GM18517 (cell line): ENCODE data around the gene CEP290.
"Not testable (repeated sequence)": the region's sequence is repeated elsewhere in the genome, so short reads cannot be mapped to it uniquely, and the experiment has no call there.

Source experiments
- ATAC-seq: cut with Tn5 transposase; IDR thresholded peaks from one replicate; pipeline ENCODE4 v1.9.1; 2021; ENCODE audit warnings: mild to moderate bottlenecking, moderate library complexity; ENCODE audit not compliant: unreplicated experiment

CEP290 gene

DNA sequence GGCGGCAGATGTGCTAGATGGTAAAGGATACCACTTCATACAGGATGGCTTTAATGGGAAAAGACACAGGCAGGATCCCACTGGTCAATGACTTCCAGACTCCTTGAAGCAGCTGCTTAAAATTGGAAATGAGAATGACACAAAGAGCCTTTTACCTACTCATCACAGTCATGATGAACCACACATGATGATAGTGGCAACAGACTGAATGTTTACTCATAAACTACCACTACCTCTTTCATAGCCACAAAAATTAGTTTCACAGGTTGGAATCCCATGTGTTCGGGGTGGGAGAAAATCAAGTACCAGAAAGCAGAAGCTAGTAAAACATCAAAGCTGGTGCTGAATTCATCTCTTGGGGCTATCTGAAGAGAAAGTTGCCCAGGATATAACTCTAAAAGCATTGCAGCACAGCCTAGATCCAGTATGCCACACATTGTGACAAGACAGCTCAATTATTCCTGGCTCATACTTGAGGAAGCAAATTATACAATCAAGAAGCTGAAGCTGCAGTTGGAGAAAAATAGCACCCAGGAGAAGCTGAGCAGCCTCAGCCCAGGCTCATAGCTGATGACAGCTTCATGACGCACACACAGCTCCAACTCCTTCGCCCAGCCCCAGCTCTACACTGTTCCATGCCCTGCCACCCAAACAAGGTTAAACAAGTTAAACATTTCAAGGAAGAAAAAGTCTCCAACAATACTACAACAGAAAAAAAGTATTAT, 83.7 kb downstream of the CEP290 start:
- ATAC-seq = no peak

DNA sequence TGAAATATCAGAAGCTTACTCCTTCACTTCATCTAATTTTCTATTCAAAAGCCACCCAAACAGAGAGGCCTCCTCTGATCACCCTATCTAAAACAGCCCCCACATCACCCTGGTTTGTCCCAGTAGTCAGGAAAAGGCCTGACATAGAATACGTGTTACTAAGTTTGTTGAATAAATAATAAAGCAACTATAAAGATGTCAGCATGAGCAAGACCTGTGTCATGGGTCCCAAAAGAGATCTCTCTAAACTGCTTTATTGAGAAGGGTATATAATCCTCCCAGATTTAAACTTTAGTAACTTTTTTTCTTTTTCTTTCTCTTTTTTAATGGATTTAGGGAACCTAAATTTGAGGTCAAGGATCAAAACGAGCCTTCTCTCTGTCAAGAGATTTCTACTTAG, 85.3 kb downstream of the CEP290 start:
- ATAC-seq = no peak

DNA sequence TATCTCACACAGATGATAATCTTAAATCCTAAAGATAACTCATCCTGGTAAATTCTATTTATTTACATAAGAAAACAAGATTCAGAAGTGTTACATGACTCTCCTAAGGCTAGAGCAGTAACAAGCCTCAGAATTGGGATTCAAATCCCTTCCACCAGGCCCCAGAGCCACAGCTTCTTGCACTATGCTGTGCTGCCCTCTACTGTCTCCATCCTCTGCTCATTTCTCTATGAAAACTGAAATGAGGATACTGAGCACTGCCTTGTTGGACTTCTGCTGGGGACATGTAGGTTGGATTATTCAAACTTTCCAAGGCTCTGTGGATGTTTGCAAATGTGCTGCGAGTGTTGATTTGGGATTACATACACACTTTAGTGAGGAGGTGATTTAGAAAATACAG, 89.2 kb downstream of the CEP290 start:
- peak; percentile 46 for ATAC-seq

DNA sequence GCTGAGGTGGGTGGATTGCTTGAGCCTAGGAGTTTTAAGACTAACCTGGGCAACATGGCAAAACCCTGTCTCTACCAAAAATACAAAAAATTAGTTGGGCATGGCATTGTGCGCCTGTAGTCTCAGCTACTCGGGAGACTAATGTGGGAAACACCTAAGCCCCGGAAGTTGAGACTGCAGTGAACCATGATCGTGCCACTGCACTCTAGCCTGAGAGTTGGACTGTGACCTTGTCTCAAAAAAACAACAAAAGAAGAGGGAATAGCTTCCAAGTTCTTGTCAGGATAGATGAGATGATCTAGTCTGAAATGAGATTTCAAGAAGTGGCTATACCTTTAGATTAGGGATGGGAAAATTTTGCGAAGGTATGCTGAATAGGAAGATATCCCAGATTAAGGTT, 97.9 kb downstream of the CEP290 start:
- no peak for ATAC-seq

DNA sequence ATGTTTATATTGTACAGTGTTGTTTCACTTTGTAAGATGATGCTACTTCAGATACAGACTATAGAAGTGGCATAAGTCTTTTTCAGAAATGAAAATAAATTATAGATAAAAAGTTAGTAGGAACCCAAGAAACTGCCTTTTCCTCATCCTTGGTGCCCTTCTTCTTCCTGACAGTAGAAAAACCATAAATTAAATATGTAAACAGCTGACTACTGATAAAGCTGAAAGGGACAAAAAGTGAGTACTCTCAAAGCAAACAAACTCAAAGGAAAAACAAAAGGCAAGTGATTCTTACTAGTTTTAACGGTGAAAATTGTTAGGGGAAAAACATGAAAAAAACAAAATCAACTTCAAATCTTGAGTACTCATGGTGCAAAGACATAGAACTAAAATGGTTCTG, 104.1 kb downstream of the CEP290 start:
- no peak for ATAC-seq

DNA sequence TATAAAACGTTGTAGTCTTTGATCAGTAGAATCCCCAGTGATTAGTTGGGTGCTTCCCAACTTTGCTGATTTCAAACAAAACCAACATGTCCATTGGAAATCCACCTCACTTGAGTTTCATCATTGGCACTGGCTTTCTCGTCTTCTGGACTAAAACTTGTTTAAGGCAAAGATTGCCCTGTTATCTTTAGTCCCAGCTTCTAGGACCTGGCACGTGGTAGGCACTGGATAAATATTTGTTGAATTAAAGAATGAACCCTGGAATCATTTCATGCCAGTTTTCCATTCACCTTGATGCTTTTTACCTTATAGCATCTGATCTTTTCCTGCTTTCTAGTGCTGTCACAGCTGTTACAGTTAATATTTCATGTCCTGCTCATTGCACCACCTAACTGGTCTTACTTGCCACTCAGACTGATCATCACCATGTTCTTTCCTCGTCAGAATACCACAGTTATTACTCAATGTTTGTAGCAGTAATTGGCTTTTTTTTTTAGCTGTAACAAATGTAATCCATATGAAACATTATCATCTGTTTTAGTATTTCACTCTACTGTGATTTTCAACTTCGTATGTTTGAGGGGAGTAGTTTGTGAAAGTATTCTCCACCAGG, 105.4 kb downstream of the CEP290 start:
- ATAC-seq = no peak

DNA sequence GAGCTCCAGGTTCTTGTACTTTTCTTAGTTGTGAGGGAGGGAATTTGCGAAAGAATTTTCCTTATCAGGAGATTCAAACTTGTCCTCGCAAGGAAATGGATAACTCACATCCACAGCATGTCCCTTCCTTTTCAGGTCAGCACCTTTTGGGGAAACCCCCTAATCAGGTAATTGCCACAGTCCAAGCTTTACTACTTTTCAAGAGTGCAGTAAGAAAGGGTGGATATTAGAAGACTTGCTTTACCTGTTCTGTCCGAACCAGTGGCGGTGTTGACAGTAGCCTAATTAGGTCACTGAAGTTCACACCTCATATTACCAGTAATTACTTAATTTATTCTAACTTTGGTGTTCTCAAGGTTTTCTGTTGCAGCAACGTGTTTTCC, 106.0 kb downstream of the CEP290 start:
- peak; percentile 15 for ATAC-seq

DNA sequence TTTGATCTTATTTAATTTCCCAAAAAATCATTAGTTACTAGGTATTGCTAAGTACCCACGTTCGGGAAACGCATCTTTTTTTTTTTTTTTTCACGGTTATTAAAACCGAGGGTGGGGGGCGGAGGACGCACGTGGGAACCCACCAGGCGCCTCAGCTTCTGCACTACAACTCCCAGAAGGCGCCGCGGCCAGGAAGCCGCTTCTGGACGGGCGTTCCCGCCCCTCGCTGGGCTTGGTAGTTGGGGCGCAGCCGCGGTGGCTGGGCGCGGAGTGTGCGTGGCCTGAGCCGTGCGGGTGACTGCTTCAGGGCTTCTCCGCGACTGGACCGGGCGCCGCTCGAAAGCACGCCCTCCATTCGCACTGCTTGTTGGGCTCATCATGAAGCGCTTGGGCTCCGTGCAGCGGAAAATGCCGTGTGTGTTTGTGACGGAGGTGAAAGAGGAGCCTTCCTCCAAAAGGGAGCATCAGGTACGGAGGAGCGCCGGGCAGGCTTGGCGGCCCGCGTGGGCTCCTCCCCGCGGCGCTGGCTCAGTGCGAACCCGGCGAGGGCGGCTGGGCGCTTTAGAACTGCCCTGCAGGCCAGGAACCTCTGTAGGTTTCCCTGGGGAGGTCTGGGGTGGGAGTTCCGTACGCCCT, 106.5 kb downstream of the CEP290 start:
- peak; percentile 98 for ATAC-seq

DNA sequence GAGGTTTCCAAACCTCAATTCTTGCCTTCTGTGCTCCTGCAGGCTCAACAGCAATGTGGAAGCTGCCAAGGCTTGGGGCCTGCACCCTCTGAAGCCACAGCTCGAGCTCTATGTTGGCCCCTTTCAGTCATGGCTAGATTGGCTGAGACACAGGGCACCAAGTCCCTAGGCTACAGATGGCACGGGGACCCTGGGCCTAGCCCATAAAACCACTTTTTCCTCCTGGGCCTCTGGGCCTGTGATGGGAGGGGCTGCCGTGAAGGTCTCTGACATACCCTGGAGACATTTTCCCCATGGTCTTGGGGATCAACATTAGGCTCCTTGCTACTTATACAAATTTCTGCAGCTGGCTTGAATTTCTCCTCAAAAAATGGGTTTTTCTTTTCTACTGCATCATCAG, 110.7 kb downstream of the CEP290 start:
- not testable (repeated sequence) for ATAC-seq

DNA sequence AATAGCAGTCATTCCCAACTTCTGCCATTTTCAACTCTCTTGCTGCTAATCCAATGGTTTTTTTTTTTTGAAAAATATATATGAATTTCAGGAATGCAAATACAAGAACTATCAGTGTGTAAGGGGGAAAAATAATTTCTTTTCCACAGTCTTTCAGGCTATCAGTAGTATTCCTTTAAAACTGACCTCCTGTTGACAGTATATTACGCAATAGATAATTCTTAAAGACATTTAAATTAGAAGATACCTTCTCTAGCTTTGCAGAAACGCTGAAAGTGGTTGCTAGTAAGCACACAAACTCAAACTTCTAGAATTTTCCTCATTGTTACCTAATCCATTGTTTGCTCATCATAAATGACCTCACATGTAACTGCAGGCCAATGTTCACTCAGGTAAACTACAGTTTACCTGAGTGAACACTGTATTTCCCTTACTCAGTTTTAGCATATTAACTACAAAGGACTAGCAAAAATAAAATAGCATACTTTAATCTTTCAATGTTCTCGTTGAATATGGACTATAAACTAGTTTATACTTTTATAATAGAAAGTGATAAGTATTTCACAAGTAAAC, 112.7 kb downstream of the CEP290 start, which contains the start of gene C12orf50:
C12orf50 (minus strand) TSS at position 309 of the 573 bp plus-strand sequence. CDS start 2,439 bp downstream, outside the sequence.
- no peak for ATAC-seq

DNA sequence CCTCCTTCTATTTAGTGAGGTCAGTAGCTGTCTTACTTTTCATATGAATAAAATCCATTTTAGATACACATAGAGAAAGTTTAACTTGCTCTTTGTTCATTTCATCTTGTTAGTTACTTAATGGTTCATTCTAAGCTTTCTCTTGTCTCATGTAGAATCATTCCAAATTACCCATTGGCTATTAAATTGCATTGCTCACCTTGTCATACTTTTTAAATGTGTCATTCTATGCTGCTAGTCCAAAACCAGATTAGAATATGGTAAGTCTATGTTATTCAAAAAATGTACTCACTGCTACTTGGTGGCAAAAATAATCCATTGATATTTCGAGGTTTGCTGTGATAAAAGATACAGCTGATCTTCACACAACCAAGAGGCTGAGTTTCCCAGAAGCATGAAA, 115.7 kb downstream of the CEP290 start:
- no peak for ATAC-seq

DNA sequence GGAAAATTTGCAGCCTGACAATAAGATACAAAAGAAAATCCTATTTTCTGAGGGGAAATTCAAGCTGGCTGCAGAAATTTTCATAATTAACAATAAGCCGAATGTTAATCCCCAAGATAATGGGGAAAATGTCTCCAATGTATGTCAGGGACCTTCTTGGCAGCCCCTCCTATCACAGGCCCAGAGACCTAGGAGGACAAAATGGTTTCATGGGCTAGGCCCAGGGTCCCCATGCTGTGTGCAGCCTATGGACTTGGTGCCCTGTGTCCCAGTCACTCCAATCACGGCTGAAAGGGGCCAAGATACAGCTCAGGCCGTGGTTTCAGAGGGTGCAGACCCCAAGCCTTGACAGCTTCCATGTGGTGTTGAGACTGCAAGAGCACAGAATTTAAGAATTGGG, 123.9 kb downstream of the CEP290 start:
- no peak for ATAC-seq

DNA sequence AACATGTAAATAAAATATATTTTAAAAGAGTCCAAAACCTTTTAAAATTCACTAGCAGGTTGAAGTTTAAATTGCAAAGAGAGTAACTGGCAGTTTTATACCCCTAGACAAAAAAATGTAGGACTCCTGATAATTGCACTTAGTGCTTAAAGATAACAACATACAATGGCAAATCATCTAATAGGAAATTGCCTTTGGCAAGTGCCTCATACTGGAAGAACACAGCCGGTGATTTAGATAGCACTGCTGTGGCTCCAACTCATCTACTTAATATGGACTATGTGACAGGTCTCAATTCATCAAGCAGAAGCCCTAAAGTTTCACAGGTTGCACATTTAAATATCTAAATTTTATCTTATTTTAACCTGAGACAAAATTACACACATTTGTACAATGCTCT, 126.1 kb downstream of the CEP290 start:
- ATAC-seq = no peak

DNA sequence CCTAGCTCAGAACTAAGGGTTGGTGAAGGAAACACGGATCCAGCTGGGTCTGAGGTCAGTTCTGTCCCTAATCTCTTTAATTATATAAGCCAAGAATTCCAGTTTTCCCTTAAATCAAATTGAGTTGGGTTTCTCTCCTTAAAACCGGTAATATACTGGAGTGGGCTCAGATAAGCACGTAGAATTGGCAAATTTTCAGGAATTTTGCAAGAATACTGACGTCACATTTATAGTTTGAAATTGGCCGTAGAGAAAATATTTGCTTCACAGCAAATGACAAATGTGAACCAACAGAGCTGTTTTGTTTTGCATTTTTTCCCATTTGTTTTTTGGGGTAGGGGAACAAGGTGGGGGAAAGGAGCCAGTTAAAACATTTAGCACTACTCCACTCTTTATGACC, 130.1 kb downstream of the CEP290 start:
- no peak for ATAC-seq

DNA sequence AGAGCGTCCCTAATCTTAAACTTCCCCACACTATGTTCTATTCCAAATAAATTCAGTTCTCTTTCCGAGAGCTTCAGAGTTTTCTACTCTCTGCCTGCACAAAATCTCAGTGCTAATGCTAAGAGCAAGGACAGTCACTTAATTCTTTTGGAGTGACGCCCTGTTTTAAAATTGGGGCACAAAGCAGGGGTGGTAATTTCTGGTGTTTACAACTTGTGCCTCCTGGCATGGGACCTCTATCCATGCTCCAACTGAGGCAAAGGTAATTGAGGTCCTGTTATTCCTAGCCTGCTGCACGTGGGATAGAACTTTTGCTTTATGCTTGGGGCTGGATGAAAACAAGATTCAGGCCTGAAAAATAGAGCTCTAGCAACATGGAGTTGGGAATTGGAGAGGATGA, 135.5 kb downstream of the CEP290 start:
- no peak for ATAC-seq

DNA sequence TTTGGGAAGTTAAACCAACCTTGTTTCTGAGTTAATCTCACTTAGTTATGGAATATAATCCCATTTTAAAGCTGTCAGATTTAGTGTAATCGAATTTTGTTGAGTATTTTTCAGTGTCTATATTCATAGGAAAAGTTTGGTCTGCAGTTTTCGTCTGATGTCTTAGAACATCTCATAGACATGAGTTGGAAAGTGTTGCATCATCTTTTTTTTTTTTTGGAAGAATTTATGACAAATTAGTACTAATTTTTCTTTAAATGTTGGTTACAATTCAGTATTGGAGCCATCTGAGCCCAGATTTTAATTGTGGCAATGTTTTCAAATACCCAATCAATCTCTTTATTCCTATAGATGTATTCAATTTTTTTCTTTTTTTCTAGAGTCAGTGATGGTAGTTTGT, 140.6 kb downstream of the CEP290 start:
- ATAC-seq = no peak
